ENCODE results near the gene ITPR2.

ITPR2 gene

GRCh38 chr12:26535826-26536225 lies 297.2 kb downstream of the ITPR2 start:
- no peaks in the 10 kb centered on the region for H4K20me1 ChIP-seq (ENCODE audit: insufficient read depth, low read length)
- no peaks in the 10 kb centered on the region for H3K9me3 ChIP-seq (ENCODE audit: insufficient read depth, low read length)
- H3K27ac ChIP-seq (ENCODE audit: low read length), result no peak overlapping the region
- H3K4me2 ChIP-seq (ENCODE audit: low read length), result no peak overlapping the region
- TF ChIP-seq EZH2phosphoT487 (IDR thresholded peaks at IDR 0.05; ENCODE audit: low read depth) (no peak), CTCF (IDR thresholded peaks at IDR 0.05; ENCODE audit: low read depth, low read length) (no peak)
- no peaks in the 10 kb centered on the region for H3K27me3 ChIP-seq (ENCODE audit: low read depth, low read length)
- H3K36me3 ChIP-seq (replicated peaks; ENCODE audit: low read depth, low read length), result no peaks in the 10 kb centered on the region
- H3K4me3 ChIP-seq (ENCODE audit: low read length), result no peak overlapping the region
- no peak overlapping the region for H3K9ac ChIP-seq (ENCODE audit: low read length)
- H3K79me2 ChIP-seq (ENCODE audit: low read length), result no peaks in the 10 kb centered on the region
- H3K4me1 ChIP-seq (ENCODE audit: low read length), result no peaks in the 10 kb centered on the region
- H2AFZ ChIP-seq (ENCODE audit: low read depth, low read length), result no peak overlapping the region

- H3K4me3 ChIP-seq (ENCODE audit: low read length), result no peak overlapping the region
- H3K9ac ChIP-seq (ENCODE audit: low read length), result no peak overlapping the region
- H3K4me1 ChIP-seq (ENCODE audit: low read length), result no peaks in the 10 kb centered on the region
- H3K27ac ChIP-seq (ENCODE audit: low read length), result no peak overlapping the region
- 0 out of 2 replicates have a peak, but pooled peaks cover 5% of the 10 kb centered on the region for H4K20me1 ChIP-seq (ENCODE audit: insufficient read depth, low read length)
- H3K79me2 ChIP-seq (ENCODE audit: low read length), result no peaks in the 10 kb centered on the region
- no peaks in the 10 kb centered on the region for H3K9me3 ChIP-seq (ENCODE audit: insufficient read depth, low read length)
- no peaks in the 10 kb centered on the region for H3K27me3 ChIP-seq (ENCODE audit: low read depth, low read length)
- TF ChIP-seq EZH2phosphoT487 (IDR thresholded peaks at IDR 0.05; ENCODE audit: low read depth) (no peak), CTCF (IDR thresholded peaks at IDR 0.05; ENCODE audit: low read depth, low read length) (no peak)
- no peak overlapping the region for H3K4me2 ChIP-seq (ENCODE audit: low read length)
- no peaks in the 10 kb centered on the region for H3K36me3 ChIP-seq (replicated peaks; ENCODE audit: low read depth, low read length)
- no peak overlapping the region for H2AFZ ChIP-seq (ENCODE audit: low read depth, low read length)
Observed at GRCh38 chr12:26534071-26534470, 298.9 kb downstream of the ITPR2 start.

GRCh38 chr12:26533211-26533610 lies 299.8 kb downstream of the ITPR2 start:
- Histone ChIP-seq H3K9ac (ENCODE audit: low read length) (no peak overlapping the region), H3K4me3 (ENCODE audit: low read length) (no peak overlapping the region), H3K27ac (ENCODE audit: low read length) (no peak overlapping the region), H3K4me2 (ENCODE audit: low read length) (no peak overlapping the region), H3K36me3 (replicated peaks; ENCODE audit: low read depth, low read length) (no peaks in the 10 kb centered on the region), H3K4me1 (ENCODE audit: low read length) (no peaks in the 10 kb centered on the region), H4K20me1 (ENCODE audit: insufficient read depth, low read length) (0 out of 2 replicates have a peak, but pooled peaks cover 8% of the 10 kb centered on the region), H2AFZ (ENCODE audit: low read depth, low read length) (no peak overlapping the region), H3K79me2 (ENCODE audit: low read length) (no peaks in the 10 kb centered on the region), H3K9me3 (ENCODE audit: insufficient read depth, low read length) (no peaks in the 10 kb centered on the region), H3K27me3 (ENCODE audit: low read depth, low read length) (no peaks in the 10 kb centered on the region)
- no peak for TF ChIP-seq EZH2phosphoT487 (IDR thresholded peaks at IDR 0.05; ENCODE audit: low read depth)
- no peak for TF ChIP-seq CTCF (IDR thresholded peaks at IDR 0.05; ENCODE audit: low read depth, low read length)

- Histone ChIP-seq H3K36me3 (replicated peaks; ENCODE audit: low read depth, low read length) (peaks cover 5% of the 10 kb centered on the region), H2AFZ (ENCODE audit: low read depth, low read length) (no peak overlapping the region), H3K4me2 (ENCODE audit: low read length) (no peak overlapping the region), H4K20me1 (ENCODE audit: insufficient read depth, low read length) (0 out of 2 replicates have a peak, but pooled peaks cover 8% of the 10 kb centered on the region), H3K9me3 (ENCODE audit: insufficient read depth, low read length) (peaks cover under 1% of the 10 kb centered on the region; the same call in 1 of the 2 replicates), H3K79me2 (ENCODE audit: low read length) (no peaks in the 10 kb centered on the region), H3K27ac (ENCODE audit: low read length) (no peak overlapping the region), H3K4me1 (ENCODE audit: low read length) (no peaks in the 10 kb centered on the region), H3K27me3 (ENCODE audit: low read depth, low read length) (no peaks in the 10 kb centered on the region), H3K9ac (ENCODE audit: low read length) (no peak overlapping the region), H3K4me3 (ENCODE audit: low read length) (no peak overlapping the region)
- TF ChIP-seq EZH2phosphoT487 (IDR thresholded peaks at IDR 0.05; ENCODE audit: low read depth) (no peak), CTCF (IDR thresholded peaks at IDR 0.05; ENCODE audit: low read depth, low read length) (no peak)
Observed at GRCh38 chr12:26530461-26530860, 302.5 kb downstream of the ITPR2 start.

All from OCI-LY3 (cell line).